ENCODE measurements around the gene ALG2. TPM values are rescaled to one million over a fixed set of nuclear protein-coding genes. Genes with fewer than 3 reads are reported as not detected.

ALG2 gene
- total RNA-seq, 1 experiment from 2014 or later = 39.8 TPM

DNA sequence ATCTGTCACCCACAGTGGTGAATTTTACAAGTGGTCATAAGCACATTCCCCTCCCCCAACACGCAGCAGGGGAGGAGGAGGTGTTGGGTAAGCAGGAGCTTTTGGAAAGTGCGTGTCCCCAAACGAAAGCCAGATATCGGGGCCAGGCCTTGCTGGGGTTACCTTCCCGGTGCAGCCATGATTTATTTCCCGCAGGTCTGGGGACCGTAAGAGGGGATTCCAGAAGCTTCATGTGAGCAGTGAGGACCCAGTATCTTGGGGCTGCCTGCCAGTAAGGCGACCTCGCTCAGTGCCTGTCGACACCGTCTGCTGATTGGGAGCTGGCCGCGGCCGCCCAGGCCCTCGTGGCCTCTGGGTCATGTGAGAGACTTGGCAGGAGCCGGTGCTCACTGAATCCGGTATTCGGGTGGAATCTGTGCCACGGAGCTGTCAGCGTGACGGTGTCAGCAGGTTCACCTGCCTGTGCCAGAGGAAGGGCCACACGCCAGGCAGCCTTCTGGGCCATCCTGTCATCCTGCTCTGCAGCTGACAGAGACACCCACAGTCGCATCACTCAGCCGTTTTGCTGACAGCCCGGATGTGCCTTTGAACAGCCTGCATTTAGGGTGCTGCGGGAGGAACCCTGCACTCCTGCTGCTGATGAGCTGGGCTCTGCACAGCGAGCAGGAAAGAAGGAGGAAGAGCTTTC is 37.6 kb upstream of the ALG2 start:
- no peak overlapping the region for H3K4me3 Mint-ChIP-seq (ENCODE audit: unreplicated experiment)
- Histone ChIP-seq H3K27me3 (replicated peaks; ENCODE audit: control insufficient read depth, insufficient read depth, low read length) (no peaks in the 10 kb centered on the region; the same call in 1 of the 2 replicates), H3K36me3 (ENCODE audit: control insufficient read depth, insufficient read depth, low read length) (no peaks in the 10 kb centered on the region), H3K9me3 (no peaks in the 10 kb centered on the region), H3K4me1 (no peaks in the 10 kb centered on the region), H3K4me3 (ENCODE audit: low read depth, low read length) (no peak overlapping the region)
- H3K36me3 Mint-ChIP-seq (ENCODE audit: insufficient read depth, unreplicated experiment) = no peaks in the 10 kb centered on the region
- H3K4me1 Mint-ChIP-seq (ENCODE audit: low read depth, unreplicated experiment) = no peaks in the 10 kb centered on the region
- BruUV-seq (replicated peaks) = no TSS peak
- H3K9me3 Mint-ChIP-seq (ENCODE audit: unreplicated experiment) = no peaks in the 10 kb centered on the region
- ChIA-PET POLR2A (no interaction called here), CTCF (interaction anchor here (0.7 kb wide), 1 partner anchor 22 kb away, joined by 3 read pairs; no protein-coding TSS in a partner anchor)
- no peak for DNase-seq
- no peak for TF ChIP-seq CTCF (IDR thresholded peaks at IDR 0.05; ENCODE audit: insufficient read depth in 1 of 2, low read depth in 1 of 2, low read length in 1 of 2, severe bottlenecking in 1 of 2, unreplicated experiment in 1 of 2)
- intact Hi-C loops (cut with micrococcal nuclease; ENCODE audit: unreplicated experiment) = no loop called here
- peaks cover 6% of the 10 kb centered on the region for H3K27me3 Mint-ChIP-seq (ENCODE audit: insufficient read depth, unreplicated experiment)
- no peak overlapping the region for H3K27ac Mint-ChIP-seq (ENCODE audit: unreplicated experiment)

- Histone ChIP-seq H3K36me3 (ENCODE audit: control insufficient read depth, insufficient read depth, low read length) (no peaks in the 10 kb centered on the region), H3K4me3 (ENCODE audit: low read depth, low read length) (no peak overlapping the region), H3K4me1 (no peaks in the 10 kb centered on the region), H3K9me3 (no peaks in the 10 kb centered on the region), H3K27me3 (replicated peaks; ENCODE audit: control insufficient read depth, insufficient read depth, low read length) (no peaks in the 10 kb centered on the region; the same call in 1 of the 2 replicates)
- TF ChIP-seq CTCF (IDR thresholded peaks at IDR 0.05; ENCODE audit: insufficient read depth in 1 of 2, low read depth in 1 of 2, low read length in 1 of 2, severe bottlenecking in 1 of 2, unreplicated experiment in 1 of 2) = no peak
- no peaks in the 10 kb centered on the region for H3K36me3 Mint-ChIP-seq (ENCODE audit: insufficient read depth, unreplicated experiment)
- ChIA-PET POLR2A (no interaction called here), CTCF (no interaction called here)
- H3K27ac Mint-ChIP-seq (ENCODE audit: unreplicated experiment) = no peak overlapping the region
- no peaks in the 10 kb centered on the region for H3K9me3 Mint-ChIP-seq (ENCODE audit: unreplicated experiment)
- intact Hi-C loops (cut with micrococcal nuclease; ENCODE audit: unreplicated experiment) = no loop called here
- no peak for DNase-seq
- BruUV-seq (replicated peaks) = no TSS peak
- H3K4me3 Mint-ChIP-seq (ENCODE audit: unreplicated experiment) = no peak overlapping the region
- H3K27me3 Mint-ChIP-seq (ENCODE audit: insufficient read depth, unreplicated experiment) = peaks cover 3% of the 10 kb centered on the region
- H3K4me1 Mint-ChIP-seq (ENCODE audit: low read depth, unreplicated experiment) = no peaks in the 10 kb centered on the region
Measured at GRCh38 chr9:99257723-99258389, 36.1 kb upstream of the ALG2 start.

GRCh38 chr9:99255651-99256050 is 33.9 kb upstream of the ALG2 start:
- POLR2A ChIA-PET = no interaction called here
- Histone ChIP-seq H3K27me3 (replicated peaks; ENCODE audit: control insufficient read depth, insufficient read depth, low read length) (no peaks in the 10 kb centered on the region; the same call in 1 of the 2 replicates), H3K9me3 (no peaks in the 10 kb centered on the region), H3K4me1 (no peaks in the 10 kb centered on the region), H3K4me3 (ENCODE audit: low read depth, low read length) (no peak overlapping the region), H3K36me3 (ENCODE audit: control insufficient read depth, insufficient read depth, low read length) (no peaks in the 10 kb centered on the region)
- no peaks in the 10 kb centered on the region for H3K36me3 Mint-ChIP-seq (ENCODE audit: insufficient read depth, unreplicated experiment)
- no TSS peak for BruUV-seq (replicated peaks)
- no peak for DNase-seq
- no peak overlapping the region for H3K4me3 Mint-ChIP-seq (ENCODE audit: unreplicated experiment)
- CTCF ChIA-PET = no interaction called here
- no peak overlapping the region for H3K27ac Mint-ChIP-seq (ENCODE audit: unreplicated experiment)
- H3K9me3 Mint-ChIP-seq (ENCODE audit: unreplicated experiment) = no peaks in the 10 kb centered on the region
- H3K27me3 Mint-ChIP-seq (ENCODE audit: insufficient read depth, unreplicated experiment) = no peaks in the 10 kb centered on the region
- H3K4me1 Mint-ChIP-seq (ENCODE audit: low read depth, unreplicated experiment) = no peaks in the 10 kb centered on the region
- no peak for TF ChIP-seq CTCF (IDR thresholded peaks at IDR 0.05; ENCODE audit: insufficient read depth in 1 of 2, low read depth in 1 of 2, low read length in 1 of 2, severe bottlenecking in 1 of 2, unreplicated experiment in 1 of 2)
- intact Hi-C loops (cut with micrococcal nuclease; ENCODE audit: unreplicated experiment) = no loop called here
